Glutamatergic neuron (in vitro differentiated cells): ENCODE measurements around the gene WFS1. TPM values are rescaled to one million over a fixed set of nuclear protein-coding genes. Genes with fewer than 3 reads are reported as not detected.

ENCODE experiments used
- DNase-seq: peaks from one replicate; pipeline ENCODE4 v3.0.0; 2022
- H3K27ac Mint-ChIP-seq: one replicate; pipeline ENCODE4 v1.8.0; 2020; ENCODE audit warnings: mild to moderate bottlenecking, mixed read lengths, inconsistent platforms; ENCODE audit not compliant: unreplicated experiment
- H3K27me3 Mint-ChIP-seq: one replicate; pipeline ENCODE4 v1.8.0; 2020; ENCODE audit warnings: mild to moderate bottlenecking, moderate library complexity, mixed read lengths, inconsistent platforms; ENCODE audit not compliant: unreplicated experiment
- H3K36me3 Mint-ChIP-seq: one replicate; pipeline ENCODE4 v1.8.0; 2020; ENCODE audit warnings: mild to moderate bottlenecking, mixed read lengths, inconsistent platforms; ENCODE audit not compliant: unreplicated experiment
- H3K4me1 Mint-ChIP-seq: one replicate; pipeline ENCODE4 v1.8.0; 2020; ENCODE audit warnings: mild to moderate bottlenecking, low read depth, mixed read lengths, inconsistent platforms; ENCODE audit not compliant: unreplicated experiment
- H3K4me3 Mint-ChIP-seq: one replicate; pipeline ENCODE4 v1.8.0; 2020; ENCODE audit warnings: mild to moderate bottlenecking, mixed read lengths, inconsistent platforms; ENCODE audit not compliant: unreplicated experiment
- H3K9me3 Mint-ChIP-seq: one replicate; pipeline ENCODE4 v1.8.0; 2020; ENCODE audit warnings: mild to moderate bottlenecking, moderate library complexity, mixed read lengths, inconsistent platforms; ENCODE audit not compliant: unreplicated experiment
- total RNA-seq: library from RNA; stranded (reverse); fragmentation: NEBNext Ultra II Directional; extraction: Animal tissue kit (Norgen Biotek cat#: 25700); gene quantifications from one replicate; pipeline ENCODE4 v1.2.1, GENCODE V29; 2021; ENCODE audit not compliant: unreplicated experiment
- TF ChIP-seq, protein P1 (sequence below): fragments of 200-600 bp; sonication (generic); IDR thresholded peaks from one replicate; pipeline ENCODE4 v1.5.0; 2021; ENCODE audit not compliant: partially characterized antibody, unreplicated experiment

The WFS1 gene
- total RNA-seq, 1 donor from 2014 or later: 30.4 TPM

DNA sequence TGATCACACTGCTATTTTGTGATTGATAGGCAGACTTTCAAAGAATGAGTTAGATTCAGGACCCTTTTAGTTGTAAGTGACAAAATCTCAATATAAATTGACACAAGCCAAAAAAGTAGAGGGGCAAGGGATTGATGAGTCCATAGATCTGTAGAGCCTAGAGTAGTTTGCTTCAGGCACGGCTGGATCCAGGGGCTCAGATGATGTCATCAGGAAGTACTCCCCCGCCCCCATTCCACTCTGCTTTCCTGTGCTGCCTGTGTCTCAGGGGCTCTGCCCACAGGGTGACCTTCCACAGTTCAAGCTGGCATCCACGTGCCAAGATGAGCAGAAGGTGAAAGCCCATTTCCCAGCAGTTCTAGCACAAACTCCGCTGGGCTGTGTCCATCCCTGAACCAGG lies 13.6 kb downstream of the WFS1 start:
- Mint-ChIP-seq H3K9me3 (no peaks in the 10 kb centered on the region), H3K4me1 (peaks cover 5% of the 10 kb centered on the region), H3K4me3 (no peak overlapping the region), H3K27ac (no peak overlapping the region), H3K27me3 (peaks cover 2% of the 10 kb centered on the region), H3K36me3 (no peaks in the 10 kb centered on the region)
- no peak for DNase-seq
- TF ChIP-seq, protein P1, sequence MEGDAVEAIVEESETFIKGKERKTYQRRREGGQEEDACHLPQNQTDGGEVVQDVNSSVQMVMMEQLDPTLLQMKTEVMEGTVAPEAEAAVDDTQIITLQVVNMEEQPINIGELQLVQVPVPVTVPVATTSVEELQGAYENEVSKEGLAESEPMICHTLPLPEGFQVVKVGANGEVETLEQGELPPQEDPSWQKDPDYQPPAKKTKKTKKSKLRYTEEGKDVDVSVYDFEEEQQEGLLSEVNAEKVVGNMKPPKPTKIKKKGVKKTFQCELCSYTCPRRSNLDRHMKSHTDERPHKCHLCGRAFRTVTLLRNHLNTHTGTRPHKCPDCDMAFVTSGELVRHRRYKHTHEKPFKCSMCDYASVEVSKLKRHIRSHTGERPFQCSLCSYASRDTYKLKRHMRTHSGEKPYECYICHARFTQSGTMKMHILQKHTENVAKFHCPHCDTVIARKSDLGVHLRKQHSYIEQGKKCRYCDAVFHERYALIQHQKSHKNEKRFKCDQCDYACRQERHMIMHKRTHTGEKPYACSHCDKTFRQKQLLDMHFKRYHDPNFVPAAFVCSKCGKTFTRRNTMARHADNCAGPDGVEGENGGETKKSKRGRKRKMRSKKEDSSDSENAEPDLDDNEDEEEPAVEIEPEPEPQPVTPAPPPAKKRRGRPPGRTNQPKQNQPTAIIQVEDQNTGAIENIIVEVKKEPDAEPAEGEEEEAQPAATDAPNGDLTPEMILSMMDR: no peak

DNA sequence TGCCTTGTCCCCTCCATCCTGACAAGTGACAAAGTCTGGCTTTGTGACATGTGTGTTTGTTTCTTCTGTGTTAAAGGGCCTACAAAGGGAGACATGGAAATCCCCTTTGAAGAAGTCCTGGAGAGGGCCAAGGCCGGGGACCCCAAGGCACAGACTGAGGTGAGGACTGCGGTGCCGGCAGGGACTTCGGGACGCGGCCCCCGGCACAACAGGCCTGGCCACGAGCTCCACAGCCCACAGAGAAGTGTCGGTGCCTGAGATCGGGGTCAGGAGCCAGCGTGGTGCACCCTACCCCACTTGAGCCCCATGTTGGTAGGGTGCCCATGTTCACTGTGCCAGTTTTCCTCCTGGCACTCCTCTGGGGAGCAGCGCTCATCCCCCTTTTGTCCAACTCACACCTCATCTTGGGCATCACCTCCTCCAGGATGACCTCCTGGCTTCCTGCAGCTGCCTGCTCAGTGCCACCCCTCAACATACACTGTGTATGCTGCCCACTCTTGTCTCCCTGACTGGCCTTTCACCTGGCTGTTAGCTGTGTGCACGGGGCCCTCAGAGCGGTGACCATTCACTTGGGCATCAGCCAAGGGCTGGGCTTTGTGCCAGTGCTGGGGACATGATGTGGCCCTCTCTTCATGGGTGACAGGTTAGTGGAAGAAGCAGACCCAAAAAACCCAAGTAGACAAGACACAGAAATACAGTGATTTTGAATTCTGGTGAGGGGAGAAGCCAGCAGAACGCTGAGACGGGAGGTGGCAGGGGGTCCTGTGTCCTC lies 17.6 kb downstream of the WFS1 start:
- Mint-ChIP-seq H3K4me3 (no peak overlapping the region), H3K9me3 (no peaks in the 10 kb centered on the region), H3K4me1 (no peaks in the 10 kb centered on the region), H3K27me3 (peaks cover 2% of the 10 kb centered on the region), H3K36me3 (no peaks in the 10 kb centered on the region), H3K27ac (no peak overlapping the region)
- TF ChIP-seq, protein P1: no peak
- no peak for DNase-seq

DNA sequence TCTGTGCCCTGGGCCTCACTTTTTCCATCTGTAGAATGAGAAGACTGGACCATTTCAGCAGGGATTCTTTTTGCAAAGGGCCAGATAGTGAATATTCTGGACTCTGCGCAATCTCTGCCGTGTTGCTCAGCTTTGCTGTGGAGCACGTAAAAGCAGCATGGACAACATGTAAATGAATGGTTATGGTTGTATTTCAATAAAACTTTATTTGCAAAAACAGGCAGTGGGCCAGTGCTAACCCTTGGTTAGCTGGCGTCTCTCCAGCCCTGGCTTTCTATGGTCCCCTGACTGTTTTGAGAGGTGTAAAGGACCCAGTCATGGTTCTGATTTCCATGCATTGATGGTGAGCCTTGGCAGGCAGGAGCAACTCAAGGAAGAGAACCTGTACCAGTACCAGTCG lies 18.7 kb downstream of the WFS1 start:
- Mint-ChIP-seq H3K9me3 (peaks cover 1% of the 10 kb centered on the region), H3K27ac (no peak overlapping the region), H3K4me3 (no peak overlapping the region), H3K4me1 (no peaks in the 10 kb centered on the region), H3K36me3 (no peaks in the 10 kb centered on the region), H3K27me3 (peaks cover 2% of the 10 kb centered on the region)
- no peak for DNase-seq
- TF ChIP-seq, protein P1: no peak

DNA sequence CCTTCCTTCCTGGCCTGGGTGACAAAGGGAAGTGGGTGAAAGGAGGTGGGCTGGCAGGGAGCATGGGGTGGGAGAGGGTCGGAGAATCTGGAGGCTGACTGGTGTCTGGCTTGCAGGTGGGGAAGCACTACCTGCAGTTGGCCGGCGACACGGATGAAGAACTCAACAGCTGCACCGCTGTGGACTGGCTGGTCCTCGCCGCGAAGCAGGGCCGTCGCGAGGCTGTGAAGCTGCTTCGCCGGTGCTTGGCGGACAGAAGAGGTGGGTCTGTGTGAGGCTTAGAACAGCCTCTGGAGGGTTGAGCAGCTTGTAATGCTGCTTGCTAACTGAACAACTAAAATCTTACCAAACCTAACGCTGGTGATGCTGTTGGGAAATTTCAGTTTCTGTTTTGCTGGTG lies 19.2 kb downstream of the WFS1 start:
- no peak overlapping the region for H3K27ac Mint-ChIP-seq
- peaks cover 1% of the 10 kb centered on the region for H3K9me3 Mint-ChIP-seq
- H3K27me3 Mint-ChIP-seq: peaks cover 2% of the 10 kb centered on the region
- H3K4me3 Mint-ChIP-seq: no peak overlapping the region
- TF ChIP-seq, protein P1: no peak
- DNase-seq: no peak
- no peaks in the 10 kb centered on the region for H3K36me3 Mint-ChIP-seq
- H3K4me1 Mint-ChIP-seq: no peaks in the 10 kb centered on the region

DNA sequence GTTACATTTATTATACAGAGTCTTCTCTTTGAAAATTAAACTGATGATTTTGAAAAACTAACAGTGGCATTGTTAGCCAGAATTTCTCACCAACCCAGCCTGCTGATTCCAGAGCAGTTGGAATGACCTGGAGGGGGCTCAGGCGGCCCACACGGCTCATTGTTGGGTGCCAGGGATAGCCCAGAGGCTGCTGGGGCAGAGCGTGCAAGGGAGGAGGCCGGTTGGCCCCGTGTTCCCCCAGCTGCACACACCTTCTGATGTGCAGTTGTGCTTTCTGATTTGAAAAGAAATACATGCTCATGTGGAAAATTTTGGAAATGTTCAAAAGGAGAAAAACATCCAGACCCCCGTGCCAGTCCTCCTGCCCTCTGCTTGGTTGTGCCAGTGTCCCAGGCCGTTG lies 20.6 kb downstream of the WFS1 start:
- no peak overlapping the region for H3K27ac Mint-ChIP-seq
- no peaks in the 10 kb centered on the region for H3K36me3 Mint-ChIP-seq
- H3K4me1 Mint-ChIP-seq: no peaks in the 10 kb centered on the region
- peaks cover 1% of the 10 kb centered on the region for H3K9me3 Mint-ChIP-seq
- TF ChIP-seq, protein P1: no peak
- H3K4me3 Mint-ChIP-seq: no peak overlapping the region
- peaks cover 2% of the 10 kb centered on the region for H3K27me3 Mint-ChIP-seq
- no peak for DNase-seq
